Ishikawa (cell line): ENCODE results near the gene ADM2.

Experiments
- CEBPB ChIP-seq: IDR thresholded peaks from 2 replicates; pipeline ENCODE4 v1.6.1; 2012
- CREB1 ChIP-seq: IDR thresholded peaks from 2 replicates; pipeline ENCODE4 v1.6.1; 2012; ENCODE audit warnings: low read depth
- EGR1 ChIP-seq: IDR thresholded peaks from 2 replicates; pipeline ENCODE4 v1.6.1; 2012
- EP300 ChIP-seq: IDR thresholded peaks from 2 replicates; pipeline ENCODE4 v1.6.1; 2012; ENCODE audit warnings: borderline replicate concordance
- FOXM1 ChIP-seq: IDR thresholded peaks from 2 replicates; pipeline ENCODE4 v1.6.1; 2012; ENCODE audit warnings: low read depth, borderline replicate concordance
- TAF1 ChIP-seq: IDR thresholded peaks from 2 replicates; pipeline ENCODE4 v1.6.1; 2012; ENCODE audit warnings: low read depth, mild to moderate bottlenecking
- YY1 ChIP-seq: IDR thresholded peaks from 2 replicates; pipeline ENCODE4 v1.6.1; 2012; ENCODE audit warnings: low read depth
- TF ChIP-seq, protein P1 (sequence below): IDR thresholded peaks from 2 replicates; pipeline ENCODE4 v1.6.1; 2012
- TF ChIP-seq, protein P2 (sequence below): IDR thresholded peaks from 2 replicates; pipeline ENCODE4 v1.6.1; 2012

DNA sequence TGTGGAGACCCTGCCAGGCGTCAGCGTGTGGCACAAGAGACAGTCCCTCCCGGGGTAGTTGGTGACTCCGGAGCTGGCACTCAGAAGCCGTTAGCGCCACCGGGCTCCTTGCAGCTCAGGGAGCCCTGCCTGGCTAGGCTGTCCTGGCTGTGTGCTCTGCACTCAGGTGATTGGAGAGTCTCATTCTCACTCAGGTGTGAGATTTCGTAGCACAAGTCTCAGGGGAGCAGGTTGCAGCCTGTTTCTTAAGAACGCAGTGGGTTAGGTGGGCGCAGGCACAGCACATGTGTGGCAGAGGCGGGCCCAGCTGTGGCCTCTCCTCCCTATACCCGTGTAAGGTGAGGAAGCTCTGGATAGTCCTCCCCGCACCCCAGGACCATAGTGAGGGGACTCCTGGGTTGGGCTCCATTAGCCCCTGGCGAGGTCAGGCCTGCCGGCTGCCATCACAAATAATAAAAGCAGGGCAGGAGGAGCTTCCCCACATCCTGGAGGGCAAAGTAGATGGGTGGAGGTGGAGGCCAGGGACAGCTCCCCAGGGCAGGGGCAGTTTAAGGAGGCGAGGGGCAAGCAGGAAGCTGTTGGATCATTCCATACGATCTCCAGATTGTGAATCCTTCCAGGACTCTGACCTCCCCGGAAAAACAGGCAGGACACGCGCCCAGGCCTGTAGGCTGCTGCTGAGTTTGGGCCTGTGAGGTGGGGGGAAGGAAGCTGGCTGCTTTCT, 45.9 kb upstream of the ADM2 start:
- TF ChIP-seq FOXM1 (no peak), YY1 (no peak), EP300 (no peak), TAF1 (no peak), EGR1 (no peak), CEBPB (no peak), CREB1 (no peak)
- TF ChIP-seq, protein P1, sequence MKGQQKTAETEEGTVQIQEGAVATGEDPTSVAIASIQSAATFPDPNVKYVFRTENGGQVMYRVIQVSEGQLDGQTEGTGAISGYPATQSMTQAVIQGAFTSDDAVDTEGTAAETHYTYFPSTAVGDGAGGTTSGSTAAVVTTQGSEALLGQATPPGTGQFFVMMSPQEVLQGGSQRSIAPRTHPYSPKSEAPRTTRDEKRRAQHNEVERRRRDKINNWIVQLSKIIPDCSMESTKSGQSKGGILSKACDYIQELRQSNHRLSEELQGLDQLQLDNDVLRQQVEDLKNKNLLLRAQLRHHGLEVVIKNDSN = no peak
- TF ChIP-seq, protein P2, sequence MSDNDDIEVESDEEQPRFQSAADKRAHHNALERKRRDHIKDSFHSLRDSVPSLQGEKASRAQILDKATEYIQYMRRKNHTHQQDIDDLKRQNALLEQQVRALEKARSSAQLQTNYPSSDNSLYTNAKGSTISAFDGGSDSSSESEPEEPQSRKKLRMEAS = no peak
